ENCODE results near the gene LIPC. TPM values are rescaled to one million over a fixed set of nuclear protein-coding genes. Genes with fewer than 3 reads are reported as not detected.

Gene LIPC
- total and polyA plus RNA-seq, 2 donors: 0.41 to 1.2 TPM

- no peaks in the 10 kb centered on the region for H3K36me3 ChIP-seq (ENCODE audit: insufficient read depth)
- 91% methylated on average over 3 of the region's 3 CpGs for WGBS
- H3K4me3 ChIP-seq (ENCODE audit: low read depth, low read length): no peak overlapping the region
- no peaks in the 10 kb centered on the region for H3K4me1 ChIP-seq (ENCODE audit: insufficient read depth)
- no peak overlapping the region for H3K27ac ChIP-seq (ENCODE audit: low read depth)
- no peak for DNase-seq (ENCODE audit: extremely low spot score)
Observed at GRCh38 chr15:58415636-58416035, 16.2 kb upstream of the LIPC start.

DNA sequence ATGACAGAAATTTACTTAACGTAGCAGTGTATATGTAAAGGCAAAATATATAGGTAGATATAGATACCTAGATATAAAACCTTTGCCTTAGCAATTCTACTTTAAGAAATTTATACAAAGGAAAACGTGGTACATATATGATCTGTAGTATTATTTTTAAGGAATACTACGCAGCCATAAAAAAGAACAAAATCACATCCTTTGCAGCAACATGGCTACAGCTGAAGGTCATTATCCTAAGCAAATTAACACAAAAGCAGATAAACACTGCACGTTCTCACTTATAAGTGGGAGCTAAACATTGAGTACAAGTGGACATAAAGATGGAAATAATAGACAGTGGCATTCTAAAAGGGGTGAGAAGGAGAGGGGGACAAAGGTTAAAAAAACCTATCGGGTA, 14.8 kb upstream of the LIPC start:
- Histone ChIP-seq H3K4me1 (ENCODE audit: insufficient read depth) (no peaks in the 10 kb centered on the region), H3K36me3 (ENCODE audit: insufficient read depth) (no peaks in the 10 kb centered on the region), H3K27ac (ENCODE audit: low read depth) (no peak overlapping the region), H3K4me3 (ENCODE audit: low read depth, low read length) (no peak overlapping the region)
- 94% methylated on average over 5 of the region's 5 CpGs for WGBS
- no peak for DNase-seq (ENCODE audit: extremely low spot score)

GRCh38 chr15:58418135-58418534, 13.7 kb upstream of the LIPC start:
- Histone ChIP-seq H3K4me1 (ENCODE audit: insufficient read depth) (no peaks in the 10 kb centered on the region), H3K36me3 (ENCODE audit: insufficient read depth) (no peaks in the 10 kb centered on the region), H3K27ac (ENCODE audit: low read depth) (no peak overlapping the region), H3K4me3 (ENCODE audit: low read depth, low read length) (no peak overlapping the region)
- DNase-seq (ENCODE audit: extremely low spot score): no peak
- WGBS: 90% methylated on average over 1 of the region's 1 CpG

DNA sequence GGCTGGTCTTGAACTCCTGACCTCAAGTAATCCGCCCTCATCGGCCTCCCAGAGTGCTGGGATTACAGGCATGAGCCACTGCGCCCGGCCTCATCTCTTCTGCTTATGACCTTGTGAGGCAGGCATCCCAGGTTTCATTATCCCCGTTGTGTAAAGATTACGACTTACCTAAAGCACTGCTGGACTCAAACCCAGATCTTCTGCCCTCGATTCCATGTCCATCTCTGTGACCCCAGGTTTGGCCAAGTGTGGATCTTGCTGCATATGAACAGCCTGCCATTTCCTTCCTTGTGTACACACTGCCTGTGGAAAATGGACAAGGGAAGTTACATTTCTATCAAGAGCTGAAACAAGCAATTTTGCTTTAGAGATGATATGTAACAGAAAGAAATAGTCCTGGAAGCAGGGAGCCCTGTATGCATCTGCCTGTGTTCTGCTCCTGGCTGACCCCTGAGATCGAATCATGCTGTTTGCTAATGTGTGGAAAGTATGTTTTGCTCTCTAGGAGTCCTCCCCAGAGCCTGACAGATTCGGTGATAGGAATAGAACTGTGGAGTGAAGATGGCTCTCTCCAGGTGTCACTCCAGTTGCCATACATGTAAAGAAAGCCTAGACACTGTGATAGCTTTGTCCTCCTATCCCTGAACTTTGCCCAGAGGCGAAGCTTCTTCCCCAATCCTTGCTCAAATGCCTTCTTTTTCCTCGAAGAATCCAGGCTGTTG, 11.8 kb upstream of the LIPC start:
- WGBS: 84% methylated on average over 11 of the region's 11 CpGs
- Histone ChIP-seq H3K4me3 (ENCODE audit: low read depth, low read length) (no peak overlapping the region), H3K36me3 (ENCODE audit: insufficient read depth) (no peaks in the 10 kb centered on the region), H3K27ac (ENCODE audit: low read depth) (no peak overlapping the region), H3K4me1 (ENCODE audit: insufficient read depth) (no peaks in the 10 kb centered on the region)
- no peak for DNase-seq (ENCODE audit: extremely low spot score)

DNA sequence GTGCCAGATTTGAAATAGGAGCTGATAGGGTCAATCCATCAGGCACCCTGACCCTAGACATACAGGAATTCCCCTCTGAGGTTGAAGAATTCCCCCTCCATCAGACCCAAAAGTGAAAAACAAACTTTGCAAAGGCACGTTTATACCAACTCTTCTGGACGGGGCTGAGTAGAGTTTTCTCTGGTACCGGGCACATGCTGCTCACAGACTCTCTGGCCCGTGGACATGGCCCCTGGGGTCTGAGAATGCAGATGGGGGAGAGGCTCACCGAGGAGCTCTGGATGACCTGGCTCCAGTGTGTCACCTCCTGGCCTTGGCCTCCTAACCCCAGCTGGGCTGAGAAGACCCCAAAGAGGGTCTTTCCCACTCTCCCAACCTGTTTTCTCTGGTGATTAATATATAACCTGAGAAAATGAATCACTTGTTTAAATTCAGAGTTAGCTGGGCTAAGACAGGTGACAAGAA, 11.2 kb upstream of the LIPC start:
- no peak overlapping the region for H3K27ac ChIP-seq (ENCODE audit: low read depth)
- no peaks in the 10 kb centered on the region for H3K36me3 ChIP-seq (ENCODE audit: insufficient read depth)
- no peak overlapping the region for H3K4me3 ChIP-seq (ENCODE audit: low read depth, low read length)
- 62% methylated on average over 5 of the region's 5 CpGs for WGBS
- DNase-seq (ENCODE audit: extremely low spot score): no peak
- H3K4me1 ChIP-seq (ENCODE audit: insufficient read depth): no peaks in the 10 kb centered on the region

GRCh38 chr15:58423205-58423604, 8.6 kb upstream of the LIPC start:
- no peak overlapping the region for H3K27ac ChIP-seq (ENCODE audit: low read depth)
- no peaks in the 10 kb centered on the region for H3K36me3 ChIP-seq (ENCODE audit: insufficient read depth)
- WGBS: 88% methylated on average over 6 of the region's 6 CpGs
- DNase-seq (ENCODE audit: extremely low spot score): no peak
- H3K4me1 ChIP-seq (ENCODE audit: insufficient read depth): no peaks in the 10 kb centered on the region
- H3K4me3 ChIP-seq (ENCODE audit: low read depth, low read length): no peak overlapping the region

DNA sequence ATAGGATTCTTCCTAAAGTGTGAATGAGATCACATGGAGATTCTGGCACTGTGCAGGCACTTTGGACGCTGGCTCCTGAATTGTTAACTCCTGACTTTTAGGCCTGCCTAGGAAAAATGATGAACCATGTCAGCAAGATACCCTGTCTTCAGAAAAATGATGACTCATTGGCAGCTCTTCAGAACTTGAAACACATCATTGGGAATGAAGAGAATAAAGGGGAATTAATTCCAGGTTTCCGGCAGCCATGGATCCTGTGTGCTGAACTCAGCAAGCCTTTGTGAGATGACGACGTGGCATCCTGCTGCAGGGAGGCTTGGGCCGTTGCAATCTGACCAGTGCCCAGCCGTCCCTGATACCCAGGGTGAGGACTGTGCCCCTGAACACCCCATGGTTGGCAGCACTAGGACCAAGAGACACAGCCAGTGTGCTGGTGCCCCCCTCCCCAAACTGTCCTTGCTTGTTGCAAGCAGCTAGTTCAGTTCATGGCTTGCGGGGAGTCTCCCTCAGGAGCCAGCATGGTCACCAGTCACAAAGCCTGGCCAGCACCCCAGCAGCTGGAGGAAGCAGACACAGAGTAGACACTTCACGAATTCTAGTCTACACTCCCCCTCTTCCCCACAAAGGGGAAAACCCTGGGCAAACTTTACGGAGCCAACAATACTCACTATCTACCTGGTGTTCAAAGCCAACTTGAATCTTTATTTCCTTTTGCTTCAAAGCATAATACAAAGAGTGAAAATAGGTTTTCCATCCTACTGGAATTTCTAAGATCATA, 7.8 kb upstream of the LIPC start:
- no peaks in the 10 kb centered on the region for H3K4me1 ChIP-seq (ENCODE audit: insufficient read depth)
- H3K36me3 ChIP-seq (ENCODE audit: insufficient read depth): no peaks in the 10 kb centered on the region
- H3K4me3 ChIP-seq (ENCODE audit: low read depth, low read length): no peak overlapping the region
- DNase-seq (ENCODE audit: extremely low spot score): no peak
- 90% methylated on average over 9 of the region's 9 CpGs for WGBS
- no peak overlapping the region for H3K27ac ChIP-seq (ENCODE audit: low read depth)

DNA sequence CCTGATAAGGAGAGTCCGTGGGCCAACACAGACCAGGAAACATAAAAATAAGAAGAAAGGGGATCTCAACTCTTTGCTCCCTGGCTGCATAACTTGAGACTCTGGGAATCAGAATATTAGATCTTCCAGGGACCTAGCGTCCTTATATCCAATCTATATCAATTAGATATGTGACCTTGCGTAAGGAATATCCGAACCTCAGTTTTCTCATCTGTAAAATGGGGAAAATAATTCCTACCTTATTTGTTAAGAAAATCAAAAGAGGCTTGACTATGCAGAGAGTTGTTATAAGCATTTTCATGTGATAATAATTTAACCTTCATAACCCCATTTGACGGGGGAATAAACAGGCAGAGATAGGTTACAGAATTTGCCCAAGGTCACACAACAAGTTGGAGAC, 7.1 kb upstream of the LIPC start:
- DNase-seq (ENCODE audit: extremely low spot score): no peak
- Histone ChIP-seq H3K4me1 (ENCODE audit: insufficient read depth) (no peaks in the 10 kb centered on the region), H3K36me3 (ENCODE audit: insufficient read depth) (no peaks in the 10 kb centered on the region), H3K27ac (ENCODE audit: low read depth) (no peak overlapping the region), H3K4me3 (ENCODE audit: low read depth, low read length) (no peak overlapping the region)
- 85% methylated on average over 5 of the region's 5 CpGs for WGBS

DNA sequence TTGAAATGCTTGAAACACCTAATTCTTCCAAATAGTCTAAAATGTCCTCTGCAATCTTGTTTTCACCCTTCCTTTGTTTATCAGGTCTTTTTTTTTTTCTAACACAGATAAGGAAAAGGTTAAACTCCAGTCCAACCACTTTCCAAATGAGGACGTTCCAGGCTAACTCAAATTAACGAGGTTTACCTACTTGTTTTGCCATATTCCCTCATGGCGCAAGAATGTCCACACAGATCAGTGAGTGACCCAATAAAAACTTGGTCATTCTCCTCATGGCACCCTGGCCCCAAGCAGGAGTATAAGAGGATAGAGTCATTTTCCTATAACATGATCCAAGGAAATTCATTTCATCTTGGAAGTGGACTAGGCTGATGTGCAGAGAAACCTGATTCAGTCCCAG, 6.6 kb upstream of the LIPC start:
- H3K36me3 ChIP-seq (ENCODE audit: insufficient read depth): no peaks in the 10 kb centered on the region
- H3K27ac ChIP-seq (ENCODE audit: low read depth): no peak overlapping the region
- H3K4me3 ChIP-seq (ENCODE audit: low read depth, low read length): no peak overlapping the region
- 60% methylated on average over 3 of the region's 3 CpGs for WGBS
- no peak for DNase-seq (ENCODE audit: extremely low spot score)
- H3K4me1 ChIP-seq (ENCODE audit: insufficient read depth): no peaks in the 10 kb centered on the region

- Histone ChIP-seq H3K27ac (ENCODE audit: low read depth) (no peak overlapping the region), H3K4me1 (ENCODE audit: insufficient read depth) (no peaks in the 10 kb centered on the region), H3K4me3 (ENCODE audit: low read depth, low read length) (no peak overlapping the region), H3K36me3 (ENCODE audit: insufficient read depth) (no peaks in the 10 kb centered on the region)
- WGBS: 23% methylated on average over 1 of the region's 1 CpG
- DNase-seq (ENCODE audit: extremely low spot score): no peak
Observed at GRCh38 chr15:58425834-58426233, 6.0 kb upstream of the LIPC start.

DNA sequence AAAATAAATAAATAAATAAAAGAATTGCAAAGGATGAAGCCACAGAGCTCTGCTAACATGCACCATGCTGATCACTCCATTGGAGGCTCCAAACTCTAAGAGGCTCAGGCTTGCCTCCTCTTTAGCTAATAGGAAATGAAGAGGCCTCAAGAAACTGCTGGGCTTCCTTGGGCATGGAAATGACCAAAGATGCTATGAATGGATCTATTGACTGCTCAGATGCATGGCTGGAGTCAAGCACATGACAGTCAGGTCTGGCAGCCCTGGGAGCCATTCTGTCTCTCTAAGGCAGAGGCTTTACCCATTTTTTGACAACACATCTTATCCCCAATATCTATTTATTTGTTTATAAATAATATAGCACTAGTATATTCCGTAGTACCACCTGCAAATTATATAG, 5.3 kb upstream of the LIPC start:
- no peak for DNase-seq (ENCODE audit: extremely low spot score)
- Histone ChIP-seq H3K4me3 (ENCODE audit: low read depth, low read length) (no peak overlapping the region), H3K36me3 (ENCODE audit: insufficient read depth) (no peaks in the 10 kb centered on the region), H3K27ac (ENCODE audit: low read depth) (no peak overlapping the region), H3K4me1 (ENCODE audit: insufficient read depth) (no peaks in the 10 kb centered on the region)
- WGBS: 100% methylated on average over 1 of the region's 1 CpG

DNA sequence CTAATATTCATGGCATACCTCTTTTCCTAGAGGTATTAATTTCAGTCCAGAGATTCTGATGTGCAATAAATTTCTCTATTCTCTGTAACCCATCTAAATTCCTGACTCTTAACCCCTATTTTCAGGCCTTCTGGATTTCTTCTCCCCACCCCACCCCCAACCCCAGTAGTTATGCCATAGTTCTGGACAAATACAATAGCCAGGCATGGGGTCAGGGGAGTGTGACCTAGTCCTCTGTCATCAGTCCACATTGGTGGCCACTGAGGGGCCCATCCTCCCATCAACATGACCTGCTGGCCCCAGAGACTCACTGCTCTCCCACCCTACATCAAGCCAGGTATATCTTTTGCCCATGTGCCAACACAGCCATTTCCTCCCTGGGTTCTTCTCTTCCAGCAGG, 3.8 kb upstream of the LIPC start:
- Histone ChIP-seq H3K27ac (ENCODE audit: low read depth) (no peak overlapping the region), H3K4me3 (ENCODE audit: low read depth, low read length) (no peak overlapping the region), H3K36me3 (ENCODE audit: insufficient read depth) (no peaks in the 10 kb centered on the region), H3K4me1 (ENCODE audit: insufficient read depth) (no peaks in the 10 kb centered on the region)
- no peak for DNase-seq (ENCODE audit: extremely low spot score)

DNA sequence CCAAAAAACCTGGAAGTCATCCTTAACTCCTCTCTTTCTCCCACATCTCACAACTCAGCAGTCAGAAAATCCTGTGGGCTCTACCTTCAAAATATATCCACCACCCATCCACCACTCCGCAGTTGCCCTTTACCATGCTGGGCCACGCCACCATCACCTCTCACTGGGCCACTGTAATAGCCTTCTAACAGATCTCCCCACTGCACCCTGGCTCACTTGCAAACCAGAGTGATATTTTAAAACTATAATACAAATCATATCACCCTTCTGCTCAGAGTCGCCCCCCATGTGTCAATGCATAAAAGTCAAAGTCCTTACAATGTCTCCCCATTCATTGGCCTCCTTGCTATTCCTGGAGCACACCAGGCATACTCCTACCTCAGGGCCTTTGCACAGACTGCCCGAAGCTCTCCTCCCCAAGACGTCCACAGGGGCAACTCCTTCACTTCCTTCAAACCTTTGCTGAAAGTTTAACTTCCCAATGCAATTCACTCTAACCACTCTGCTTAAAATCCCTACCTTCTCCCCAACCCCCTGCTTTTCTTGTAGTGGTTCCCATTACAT, 1.5 kb upstream of the LIPC start:
- Histone ChIP-seq H3K36me3 (ENCODE audit: insufficient read depth) (no peaks in the 10 kb centered on the region), H3K27ac (ENCODE audit: low read depth) (no peak overlapping the region), H3K4me3 (ENCODE audit: low read depth, low read length) (no peak overlapping the region), H3K4me1 (ENCODE audit: insufficient read depth) (no peaks in the 10 kb centered on the region)
- WGBS: over 99% methylated on average over 5 of the region's 5 CpGs
- DNase-seq (ENCODE audit: extremely low spot score): no peak

DNA sequence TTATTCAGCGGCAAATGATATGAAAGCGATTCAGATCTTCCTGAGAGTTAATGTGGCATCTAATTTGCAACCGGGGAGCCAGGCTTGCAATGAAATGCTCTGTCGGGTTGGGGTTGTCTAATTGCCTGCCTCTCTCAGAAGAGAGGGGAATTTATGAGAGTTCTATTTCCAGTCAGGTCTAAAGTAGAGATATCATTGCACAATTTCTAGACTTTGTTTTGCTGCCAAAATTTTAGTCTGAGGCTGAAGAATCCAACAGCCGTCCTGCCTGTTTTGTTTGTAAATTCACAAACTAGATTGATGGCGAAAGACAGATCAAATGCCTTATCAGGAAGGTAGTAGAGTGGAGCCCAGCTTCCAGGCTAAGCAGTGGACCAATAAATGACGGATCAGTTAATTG, 610 bp downstream of the LIPC start:
- WGBS: 44% methylated on average over 7 of the region's 7 CpGs
- Histone ChIP-seq H3K4me3 (ENCODE audit: low read depth, low read length) (no peak overlapping the region), H3K36me3 (ENCODE audit: insufficient read depth) (no peaks in the 10 kb centered on the region), H3K4me1 (ENCODE audit: insufficient read depth) (no peaks in the 10 kb centered on the region), H3K27ac (ENCODE audit: low read depth) (no peak overlapping the region)
- DNase-seq (ENCODE audit: extremely low spot score): no peak

Data from urinary bladder (tissue), 4 donors.